GM12878 (cell line): ENCODE results near the gene DNA2. TPM values are rescaled to one million over a fixed set of nuclear protein-coding genes. Genes with fewer than 3 reads are reported as not detected.

Experiments used
- ATAC-seq: fragments of 200-7000 bp; cut with Tn5 transposase; 3 replicates; pipeline ENCODE4 v1.9.1; 2020; ENCODE audit warnings: mild to moderate bottlenecking, moderate library complexity
- BruUV-seq: library from RNA; stranded (reverse); fragments of 400-500 nt; replicated peaks from 2 replicates; lab custom pipeline; 2021; lab: Mats Ljungman, UMichigan
- CTCF ChIA-PET: fragments of 300-600 bp; sonication (Branson Sonifier 250); formaldehyde crosslinking; extraction: SDS; loops from one replicate; lab custom pipeline; 2021; ENCODE audit warnings: inconsistent platforms; lab: Yijun Ruan, JAX
- POLR2A ChIA-PET: fragments of 350-600 bp; formaldehyde crosslinking; extraction: SDS; loops from one replicate; lab custom pipeline; 2021; ENCODE audit warnings: inconsistent platforms; lab: Charles Lee
- RAD21 ChIA-PET: fragments of 300-600 bp; sonication (Branson Sonifier 250); formaldehyde crosslinking; loops from one replicate; lab custom pipeline; 2023; ENCODE audit warnings: antibody characterized with exemption; ENCODE audit not compliant: unreplicated experiment; lab: Charles Lee
- SMC1A ChIA-PET: fragments of 300-600 bp; sonication (Branson Sonifier 250); formaldehyde crosslinking; loops from one replicate; lab custom pipeline; 2023; ENCODE audit not compliant: unreplicated experiment, uncharacterized antibody; lab: Charles Lee
- DNase-seq: peaks from one replicate; pipeline ENCODE4 v3.0.0-alpha.2; 2011; ENCODE audit warnings: low read depth, low spot score
- FAIRE-seq: peaks from 3 replicates; lab custom pipeline; 2011; peaks lifted over from hg19 to GRCh38; lab: Jason Lieb, UNC
- H2AFZ ChIP-seq: 2 replicates; pipeline ENCODE4 v1.6.0; 2011; ENCODE audit warnings: low read depth, low read length, control low read depth; ENCODE audit not compliant: control insufficient read depth
- H3K27ac ChIP-seq: 2 replicates; pipeline ENCODE4 v1.5.1; 2011; ENCODE audit warnings: control low read depth; ENCODE audit not compliant: control insufficient read depth, insufficient read depth
- H3K27me3 ChIP-seq, 2 experiments: replicated peaks in 1 of 2; 2 replicates each; pipeline versions ENCODE4 v1.6.0 to v1.6.1; 2011; ENCODE audit warnings: low read length in 1 of 2; ENCODE audit not compliant: control insufficient read depth in 2 of 2, insufficient read depth in 2 of 2
- H3K36me3 ChIP-seq, 2 experiments: 2 replicates each; pipeline ENCODE4 v1.5.1; 2011; ENCODE audit warnings: low read length in 1 of 2; ENCODE audit not compliant: control insufficient read depth in 2 of 2, insufficient read depth in 2 of 2
- H3K4me1 ChIP-seq: 2 replicates; pipeline ENCODE4 v1.6.1; 2011; ENCODE audit warnings: mild to moderate bottlenecking, low read length, moderate library complexity, mixed read lengths; ENCODE audit not compliant: control insufficient read depth, insufficient read depth
- H3K4me2 ChIP-seq: 2 replicates; pipeline ENCODE4 v1.6.0; 2011; ENCODE audit warnings: control low read depth; ENCODE audit not compliant: control insufficient read depth, insufficient read depth
- H3K4me3 ChIP-seq: fragments of 200-600 bp; sonication (generic); 2 replicates; pipeline ENCODE4 v1.5.1; 2016
- H3K79me2 ChIP-seq: 2 replicates; pipeline ENCODE4 v1.6.0; 2011; ENCODE audit warnings: low read length; ENCODE audit not compliant: control insufficient read depth, insufficient read depth
- H3K9ac ChIP-seq: 2 replicates; pipeline ENCODE4 v1.8.0; 2011; ENCODE audit warnings: low read length, control low read depth, mixed read lengths; ENCODE audit not compliant: control insufficient read depth, insufficient read depth
- H3K9me3 ChIP-seq: replicated peaks from 3 replicates; pipeline ENCODE4 v1.5.1; 2011; ENCODE audit warnings: mild to moderate bottlenecking, low read length; ENCODE audit not compliant: control insufficient read depth, insufficient read depth
- H4K20me1 ChIP-seq: 2 replicates; pipeline ENCODE4 v1.6.0; 2011; ENCODE audit not compliant: control insufficient read depth, insufficient read depth
- ASH2L ChIP-seq: fragments of 300-600, 200-600 bp; sonication (generic); IDR thresholded peaks from 2 replicates; pipeline ENCODE4 v1.6.1; 2017; ENCODE audit warnings: low read depth, mild to moderate bottlenecking, borderline replicate concordance
- GABPA ChIP-seq: IDR thresholded peaks from 2 replicates; pipeline ENCODE4 v1.6.1; 2014; ENCODE audit warnings: antibody characterized with exemption, low read depth, mild to moderate bottlenecking, inconsistent platforms
- SREBF1 ChIP-seq: IDR thresholded peaks from 2 replicates; pipeline ENCODE4 v1.6.1; 2012; ENCODE audit warnings: mild to moderate bottlenecking, low read length
- TARDBP ChIP-seq: IDR thresholded peaks from 2 replicates; pipeline ENCODE4 v1.6.1; 2016; ENCODE audit warnings: borderline replicate concordance
- WGBS: methylation state at CpG from one replicate; pipeline ENCODE4 v1.1.6; 2016; ENCODE audit warnings: low lambda C conversion rate; ENCODE audit not compliant: insufficient replicate concordance, insufficient coverage; ENCODE audit errors: missing lambda C conversion rate; 5-methylcytosine and 5-hydroxymethylcytosine counted together
- in situ Hi-C: fragments of 300-500 bp; cut with MboI; formaldehyde crosslinking; loops from 9 replicates; pipeline ENCODE4 v1.14.3; 2018; ENCODE audit warnings: mixed read lengths
- intact Hi-C: fragments of 100-400 bp; cut with micrococcal nuclease; formaldehyde crosslinking; loops from one replicate; pipeline ENCODE4 v1.14.2; 2022; ENCODE audit not compliant: unreplicated experiment
- polyA plus RNA-seq, 11 experiments: library from polyadenylated mRNA; depleted of rRNA in 4 of 11; unstranded in 6 of 11; stranded (reverse) in 5 of 11; fragments of >200 nt; fragmentation: Nextera tagmentation in 4 of 11; fragmentation: Illumina TruSeq in 1 of 11; extraction: Ambion mirVana in 4 of 11; extraction: Trizol in 1 of 11; gene quantifications; 1 replicate in 1 of 11; 2 replicates in 10 of 11; pipeline versions ENCODE4 v1.2.1 to v1.2.3, GENCODE V29; 2011 to 2016; ENCODE audit warnings: inconsistent platforms in 2 of 11, missing spikeins in 2 of 11, low read depth in 1 of 11
- total RNA-seq, 4 experiments: library from RNA; depleted of rRNA in 3 of 4; stranded (reverse); fragments of >200 nt in 3 of 4; fragmentation: Illumina TruSeq in 1 of 4; extraction: Trizol in 1 of 4; gene quantifications; 2 replicates each; pipeline versions ENCODE4 v1.2.1 to v1.2.3, GENCODE V29; 2013 to 2021
- TF ChIP-seq, protein P1 (sequence below): IDR thresholded peaks from 2 replicates; pipeline ENCODE4 v1.6.1; 2012; ENCODE audit warnings: mild to moderate bottlenecking, low read depth, low read length

The DNA2 gene
- total and polyA plus RNA-seq, 10 of the 15 experiments (the other 5 are each of a cell fraction or from before 2014, with no cell fraction given), result 17.7 to 41.8 (median 28.4) TPM

DNA sequence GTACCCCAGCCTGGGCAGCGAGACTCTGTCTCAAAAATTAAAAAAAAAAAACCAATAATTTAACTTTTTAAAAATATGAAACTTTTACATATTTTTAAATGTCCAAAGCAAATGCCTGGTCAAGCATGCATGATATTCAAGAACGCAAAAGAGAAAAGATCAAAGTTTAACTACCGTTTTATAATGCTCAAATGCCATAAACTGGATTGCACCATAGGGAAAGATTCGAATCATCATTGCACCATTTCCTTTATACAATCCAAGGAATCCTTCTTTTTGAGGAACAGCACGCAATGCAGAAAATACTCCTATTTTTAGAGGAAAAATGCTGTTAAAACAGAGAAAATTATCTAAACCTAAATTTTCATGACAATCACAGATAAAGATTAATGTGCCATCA lies 34.6 kb upstream of the DNA2 start:
- ChIA-PET SMC1A (no interaction called here), CTCF (no interaction called here), POLR2A (no interaction called here), RAD21 (no interaction called here)
- DNase-seq, result no peak
- no peak for ATAC-seq
- no peak overlapping the region for H2AFZ ChIP-seq
- no peak overlapping the region for H3K9ac ChIP-seq
- no peaks in the 10 kb centered on the region for H3K4me1 ChIP-seq
- H3K36me3 ChIP-seq, result no peaks in the 10 kb centered on the region; a peak in 1 of 4 replicates
- TF ChIP-seq TARDBP, result no peak
- TF ChIP-seq SREBF1, result no peak
- no peak for TF ChIP-seq GABPA
- TF ChIP-seq ASH2L, result no peak
- TF ChIP-seq, protein P1, sequence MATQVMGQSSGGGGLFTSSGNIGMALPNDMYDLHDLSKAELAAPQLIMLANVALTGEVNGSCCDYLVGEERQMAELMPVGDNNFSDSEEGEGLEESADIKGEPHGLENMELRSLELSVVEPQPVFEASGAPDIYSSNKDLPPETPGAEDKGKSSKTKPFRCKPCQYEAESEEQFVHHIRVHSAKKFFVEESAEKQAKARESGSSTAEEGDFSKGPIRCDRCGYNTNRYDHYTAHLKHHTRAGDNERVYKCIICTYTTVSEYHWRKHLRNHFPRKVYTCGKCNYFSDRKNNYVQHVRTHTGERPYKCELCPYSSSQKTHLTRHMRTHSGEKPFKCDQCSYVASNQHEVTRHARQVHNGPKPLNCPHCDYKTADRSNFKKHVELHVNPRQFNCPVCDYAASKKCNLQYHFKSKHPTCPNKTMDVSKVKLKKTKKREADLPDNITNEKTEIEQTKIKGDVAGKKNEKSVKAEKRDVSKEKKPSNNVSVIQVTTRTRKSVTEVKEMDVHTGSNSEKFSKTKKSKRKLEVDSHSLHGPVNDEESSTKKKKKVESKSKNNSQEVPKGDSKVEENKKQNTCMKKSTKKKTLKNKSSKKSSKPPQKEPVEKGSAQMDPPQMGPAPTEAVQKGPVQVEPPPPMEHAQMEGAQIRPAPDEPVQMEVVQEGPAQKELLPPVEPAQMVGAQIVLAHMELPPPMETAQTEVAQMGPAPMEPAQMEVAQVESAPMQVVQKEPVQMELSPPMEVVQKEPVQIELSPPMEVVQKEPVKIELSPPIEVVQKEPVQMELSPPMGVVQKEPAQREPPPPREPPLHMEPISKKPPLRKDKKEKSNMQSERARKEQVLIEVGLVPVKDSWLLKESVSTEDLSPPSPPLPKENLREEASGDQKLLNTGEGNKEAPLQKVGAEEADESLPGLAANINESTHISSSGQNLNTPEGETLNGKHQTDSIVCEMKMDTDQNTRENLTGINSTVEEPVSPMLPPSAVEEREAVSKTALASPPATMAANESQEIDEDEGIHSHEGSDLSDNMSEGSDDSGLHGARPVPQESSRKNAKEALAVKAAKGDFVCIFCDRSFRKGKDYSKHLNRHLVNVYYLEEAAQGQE, result no peak
- H3K27me3 ChIP-seq, result no peaks in the 10 kb centered on the region
- H4K20me1 ChIP-seq, result no peaks in the 10 kb centered on the region
- WGBS, result 96% methylated on average over 5 of the region's 5 CpGs
- H3K79me2 ChIP-seq, result no peaks in the 10 kb centered on the region
- no peak overlapping the region for H3K27ac ChIP-seq
- H3K9me3 ChIP-seq, result no peaks in the 10 kb centered on the region
- FAIRE-seq, result no peak
- H3K4me2 ChIP-seq, result no peak overlapping the region
- in situ Hi-C loops, result no loop called here
- no TSS peak for BruUV-seq
- no peak overlapping the region for H3K4me3 ChIP-seq
- intact Hi-C loops, result no loop called here
